ENCODE results near the gene L3MBTL3. TPM values are rescaled to one million over a fixed set of nuclear protein-coding genes. Genes with fewer than 3 reads are reported as not detected.

The L3MBTL3 gene
- total RNA-seq, 1 donor from 2014 or later = 22.2 TPM

DNA sequence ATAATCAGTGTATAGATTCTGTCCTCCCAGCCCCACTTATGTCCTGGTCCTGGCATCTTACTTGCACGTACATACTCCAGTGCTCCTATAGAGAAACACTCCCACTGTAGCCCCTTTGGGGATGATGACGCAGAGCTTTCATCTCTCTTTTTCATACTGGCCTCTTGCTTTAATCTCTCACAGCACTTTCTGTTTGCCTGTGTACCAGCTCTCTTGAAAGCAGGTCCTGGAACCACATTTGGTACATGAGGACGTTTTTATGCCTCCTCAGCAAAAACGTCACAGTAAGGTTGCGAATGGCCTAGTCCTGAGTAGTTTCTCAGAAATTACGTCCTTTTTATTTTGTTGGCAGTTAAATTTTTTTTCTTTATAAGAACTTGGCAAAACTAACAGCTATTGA is 10.8 kb downstream of the L3MBTL3 start:
- Mint-ChIP-seq H3K4me1 (ENCODE audit: low read depth, unreplicated experiment) (peaks cover 10% of the 10 kb centered on the region), H3K27me3 (ENCODE audit: low read depth, unreplicated experiment) (no peaks in the 10 kb centered on the region), H3K9me3 (ENCODE audit: unreplicated experiment) (no peaks in the 10 kb centered on the region), H3K27ac (ENCODE audit: unreplicated experiment) (no peak overlapping the region), H3K36me3 (ENCODE audit: low read depth, unreplicated experiment) (peaks cover 6% of the 10 kb centered on the region), H3K4me3 (ENCODE audit: unreplicated experiment) (no peak overlapping the region)
- H3K27ac ChIP-seq (ENCODE audit: low read depth, low read length) = no peak overlapping the region
- peaks cover 47% of the 10 kb centered on the region for H3K79me2 ChIP-seq (ENCODE audit: insufficient read depth, low read length)
- no peaks in the 10 kb centered on the region for H3K27me3 ChIP-seq (ENCODE audit: insufficient read depth, low read length)
- peaks cover 6% of the 10 kb centered on the region for H3K4me1 ChIP-seq (ENCODE audit: insufficient read depth, low read length)
- DNase-seq (ENCODE audit: low read depth) (no peak), FAIRE-seq (no peak)
- TF ChIP-seq EZH2 (IDR thresholded peaks at IDR 0.05; ENCODE audit: insufficient read depth, low read length) = no peak
- TF ChIP-seq CTCF (IDR thresholded peaks at IDR 0.05; ENCODE audit: insufficient read depth, low read depth, low read length) = no peak
- peaks cover 5% of the 10 kb centered on the region for H3K36me3 ChIP-seq (ENCODE audit: insufficient read depth, low read length)
- H3K9me3 ChIP-seq (ENCODE audit: insufficient read depth, low read depth, low read length) = no peaks in the 10 kb centered on the region
- no peak overlapping the region for H2AFZ ChIP-seq (ENCODE audit: low read depth, low read length)
- H3K4me2 ChIP-seq (ENCODE audit: low read length) = no peak overlapping the region
- no peak overlapping the region for H3K9ac ChIP-seq (ENCODE audit: low read length)
- H3K4me3 ChIP-seq (ENCODE audit: insufficient read depth, low read depth, low read length) = no peak overlapping the region
- H4K20me1 ChIP-seq (ENCODE audit: insufficient read depth, low read length) = peaks cover 25% of the 10 kb centered on the region

DNA sequence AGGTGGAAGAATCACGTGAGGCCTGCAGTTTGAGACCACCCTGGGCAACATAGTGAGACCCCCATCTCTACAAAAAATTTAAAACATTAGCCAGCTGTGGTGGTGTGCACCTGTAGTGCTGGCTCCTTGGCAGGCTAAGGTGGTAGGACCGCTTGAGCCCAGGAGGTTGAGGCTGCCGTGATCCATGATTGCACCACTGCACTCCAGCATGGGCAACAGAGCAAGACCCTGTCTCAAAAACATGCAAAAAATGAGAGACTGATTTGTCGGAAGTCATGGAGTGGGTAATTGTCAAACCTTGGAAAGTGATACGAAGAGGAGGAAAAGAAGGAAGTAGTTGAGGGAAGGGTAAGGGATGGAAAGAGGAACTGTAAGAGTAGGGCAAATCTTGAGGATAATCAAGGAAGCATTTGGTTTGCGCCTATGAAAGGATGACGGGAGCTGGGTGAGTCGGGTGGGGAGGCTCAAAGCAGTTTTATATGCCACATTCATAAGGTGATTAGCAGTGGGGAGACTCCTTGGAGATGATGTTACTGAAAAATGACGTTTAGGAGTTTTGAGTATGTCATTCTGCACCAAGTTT is 14.5 kb downstream of the L3MBTL3 start:
- H3K27ac ChIP-seq (ENCODE audit: low read depth, low read length) = no peak overlapping the region
- H3K4me3 ChIP-seq (ENCODE audit: insufficient read depth, low read depth, low read length) = no peak overlapping the region
- H3K4me3 Mint-ChIP-seq (ENCODE audit: unreplicated experiment) = no peak overlapping the region
- FAIRE-seq (no peak), DNase-seq (ENCODE audit: low read depth) (no peak)
- H3K27ac Mint-ChIP-seq (ENCODE audit: unreplicated experiment) = no peak overlapping the region
- peaks cover 19% of the 10 kb centered on the region for H3K4me1 ChIP-seq (ENCODE audit: insufficient read depth, low read length)
- no peaks in the 10 kb centered on the region for H3K27me3 Mint-ChIP-seq (ENCODE audit: low read depth, unreplicated experiment)
- H2AFZ ChIP-seq (ENCODE audit: low read depth, low read length) = no peak overlapping the region
- H3K36me3 ChIP-seq (ENCODE audit: insufficient read depth, low read length) = no peaks in the 10 kb centered on the region
- H3K9me3 Mint-ChIP-seq (ENCODE audit: unreplicated experiment) = no peaks in the 10 kb centered on the region
- H3K36me3 Mint-ChIP-seq (ENCODE audit: low read depth, unreplicated experiment) = peaks cover 2% of the 10 kb centered on the region
- no peaks in the 10 kb centered on the region for H3K9me3 ChIP-seq (ENCODE audit: insufficient read depth, low read depth, low read length)
- H3K4me1 Mint-ChIP-seq (ENCODE audit: low read depth, unreplicated experiment) = peaks cover 20% of the 10 kb centered on the region
- no peaks in the 10 kb centered on the region for H3K27me3 ChIP-seq (ENCODE audit: insufficient read depth, low read length)
- no peak for TF ChIP-seq CTCF (IDR thresholded peaks at IDR 0.05; ENCODE audit: insufficient read depth, low read depth, low read length)
- TF ChIP-seq EZH2 (IDR thresholded peaks at IDR 0.05; ENCODE audit: insufficient read depth, low read length) = no peak
- H3K79me2 ChIP-seq (ENCODE audit: insufficient read depth, low read length) = peaks cover 38% of the 10 kb centered on the region
- no peak overlapping the region for H3K4me2 ChIP-seq (ENCODE audit: low read length)
- H3K9ac ChIP-seq (ENCODE audit: low read length) = no peak overlapping the region
- peaks cover 30% of the 10 kb centered on the region for H4K20me1 ChIP-seq (ENCODE audit: insufficient read depth, low read length)

GRCh38 chr6:130033949-130034348 is 15.6 kb downstream of the L3MBTL3 start:
- H3K36me3 Mint-ChIP-seq (ENCODE audit: low read depth, unreplicated experiment) = peaks cover 2% of the 10 kb centered on the region
- peak overlapping the region; percentile 23 for H3K27ac Mint-ChIP-seq (ENCODE audit: unreplicated experiment)
- FAIRE-seq (no peak), DNase-seq (ENCODE audit: low read depth) (no peak)
- Histone ChIP-seq H3K27me3 (ENCODE audit: insufficient read depth, low read length) (no peaks in the 10 kb centered on the region), H3K9ac (ENCODE audit: low read length) (no peak overlapping the region), H3K4me1 (ENCODE audit: insufficient read depth, low read length) (peaks cover 19% of the 10 kb centered on the region), H3K79me2 (ENCODE audit: insufficient read depth, low read length) (peaks cover 46% of the 10 kb centered on the region), H3K36me3 (ENCODE audit: insufficient read depth, low read length) (no peaks in the 10 kb centered on the region), H2AFZ (ENCODE audit: low read depth, low read length) (no peak overlapping the region), H3K27ac (ENCODE audit: low read depth, low read length) (peak overlapping the region; percentile 43), H3K9me3 (ENCODE audit: insufficient read depth, low read depth, low read length) (no peaks in the 10 kb centered on the region), H3K4me3 (ENCODE audit: insufficient read depth, low read depth, low read length) (no peak overlapping the region), H3K4me2 (ENCODE audit: low read length) (peak overlapping the region; percentile 64), H4K20me1 (ENCODE audit: insufficient read depth, low read length) (peaks cover 37% of the 10 kb centered on the region)
- H3K4me1 Mint-ChIP-seq (ENCODE audit: low read depth, unreplicated experiment) = peaks cover 20% of the 10 kb centered on the region
- H3K4me3 Mint-ChIP-seq (ENCODE audit: unreplicated experiment) = no peak overlapping the region
- TF ChIP-seq EZH2 (IDR thresholded peaks at IDR 0.05; ENCODE audit: insufficient read depth, low read length) (no peak), CTCF (IDR thresholded peaks at IDR 0.05; ENCODE audit: insufficient read depth, low read depth, low read length) (no peak)
- H3K27me3 Mint-ChIP-seq (ENCODE audit: low read depth, unreplicated experiment) = no peaks in the 10 kb centered on the region
- H3K9me3 Mint-ChIP-seq (ENCODE audit: unreplicated experiment) = no peaks in the 10 kb centered on the region

Data from astrocyte (in vitro differentiated cells and primary cell).